Adrenal gland (tissue), 5 donors: ENCODE results near the gene CATSPERZ.

Source experiments
- POLR2A ChIP-seq, 2 donors: fragments of 450-650 bp; IDR thresholded peaks; one replicate each; pipeline ENCODE4 v1.6.1; 2017; ENCODE audit warnings: antibody characterized with exemption in 2 of 2, mild to moderate bottlenecking in 2 of 2, moderate library complexity in 1 of 2
- TF ChIP-seq, protein P1 (sequence below), 6 experiments: fragments of 450-650 bp in 4 of 6; fragments of 200-600 bp in 2 of 6; sonication (generic) in 1 of 6; IDR thresholded peaks; 1 replicate in 5 of 6; 2 replicates in 1 of 6; pipeline versions ENCODE4 v1.5.1 to v1.8.0; 2016 to 2021; ENCODE audit warnings: antibody characterized with exemption in 6 of 6, mild to moderate bottlenecking in 2 of 6, moderate library complexity in 1 of 6
- donor health status: DM: no; HTN: no; CAD: no.

DNA sequence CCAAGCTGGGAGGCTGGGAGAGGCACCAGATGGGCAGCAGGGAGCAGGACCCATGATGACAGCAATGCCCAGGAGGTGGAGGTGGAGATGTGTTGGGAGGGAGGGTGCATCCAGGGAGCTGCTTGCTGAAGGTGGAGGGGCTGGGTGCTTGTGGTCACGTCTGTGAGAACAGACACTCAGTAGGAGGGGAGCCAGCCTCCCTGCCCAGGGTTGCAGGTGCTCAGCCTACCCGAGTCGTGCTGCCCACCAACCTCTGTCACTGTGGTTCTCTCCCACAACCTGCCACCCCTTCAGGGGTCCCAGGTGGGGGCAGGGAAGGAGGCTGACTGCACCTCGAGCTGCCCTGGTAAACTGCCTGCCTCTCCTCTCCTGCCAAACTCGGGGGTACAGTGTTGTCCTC is 23.2 kb downstream of the CATSPERZ start:
- TF ChIP-seq, protein P1, sequence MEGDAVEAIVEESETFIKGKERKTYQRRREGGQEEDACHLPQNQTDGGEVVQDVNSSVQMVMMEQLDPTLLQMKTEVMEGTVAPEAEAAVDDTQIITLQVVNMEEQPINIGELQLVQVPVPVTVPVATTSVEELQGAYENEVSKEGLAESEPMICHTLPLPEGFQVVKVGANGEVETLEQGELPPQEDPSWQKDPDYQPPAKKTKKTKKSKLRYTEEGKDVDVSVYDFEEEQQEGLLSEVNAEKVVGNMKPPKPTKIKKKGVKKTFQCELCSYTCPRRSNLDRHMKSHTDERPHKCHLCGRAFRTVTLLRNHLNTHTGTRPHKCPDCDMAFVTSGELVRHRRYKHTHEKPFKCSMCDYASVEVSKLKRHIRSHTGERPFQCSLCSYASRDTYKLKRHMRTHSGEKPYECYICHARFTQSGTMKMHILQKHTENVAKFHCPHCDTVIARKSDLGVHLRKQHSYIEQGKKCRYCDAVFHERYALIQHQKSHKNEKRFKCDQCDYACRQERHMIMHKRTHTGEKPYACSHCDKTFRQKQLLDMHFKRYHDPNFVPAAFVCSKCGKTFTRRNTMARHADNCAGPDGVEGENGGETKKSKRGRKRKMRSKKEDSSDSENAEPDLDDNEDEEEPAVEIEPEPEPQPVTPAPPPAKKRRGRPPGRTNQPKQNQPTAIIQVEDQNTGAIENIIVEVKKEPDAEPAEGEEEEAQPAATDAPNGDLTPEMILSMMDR (IDR thresholded peaks at IDR 0.05): no peak
- no peak for TF ChIP-seq POLR2A (IDR thresholded peaks at IDR 0.05)
